ENCODE measurements around the gene PIH1D1.

The PIH1D1 gene

GRCh38 chr19:49434907-49435583 lies 16.6 kb downstream of the PIH1D1 start:
- DNase-seq (ENCODE audit: low read depth), result no peak

DNA sequence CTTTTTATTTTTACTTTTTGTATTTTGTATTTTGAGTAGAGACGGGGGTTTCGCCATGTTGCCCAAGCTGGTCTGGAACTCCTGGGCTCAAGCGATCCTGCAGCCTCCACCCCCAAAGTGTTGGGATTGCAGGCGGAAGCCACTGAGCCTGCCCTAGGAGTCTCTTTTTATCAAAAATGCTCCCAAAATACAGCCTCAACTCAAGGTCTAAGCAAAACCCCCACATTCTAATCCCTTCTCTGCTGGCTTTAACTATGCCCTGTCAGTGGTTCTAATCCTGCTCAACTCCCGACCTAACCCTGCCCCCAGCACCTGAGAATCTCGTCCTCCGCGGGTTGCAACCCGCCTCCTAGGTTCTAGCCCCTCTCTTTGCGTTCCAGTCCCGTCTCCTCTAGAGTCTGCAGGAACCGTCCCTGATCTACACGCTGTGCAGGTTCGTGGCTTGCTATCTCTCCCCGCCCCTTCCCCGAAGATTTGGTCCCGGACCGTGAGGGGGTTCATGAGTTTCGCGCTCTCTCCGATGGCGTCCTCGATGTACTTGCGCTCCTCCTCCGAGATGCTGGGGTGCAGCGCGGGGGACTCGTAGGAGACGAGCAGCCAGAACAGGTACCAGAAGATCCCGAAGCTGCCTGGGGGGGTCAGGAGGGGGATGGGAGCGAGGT lies 18.2 kb downstream of the PIH1D1 start:
- no peak for DNase-seq (ENCODE audit: low read depth)

GRCh38 chr19:49432141-49433073 lies 19.2 kb downstream of the PIH1D1 start:
- DNase-seq (ENCODE audit: low read depth), result no peak

- no peak for DNase-seq (ENCODE audit: low read depth)
Measured at GRCh38 chr19:49431330-49431749, 20.3 kb downstream of the PIH1D1 start.

- DNase-seq (ENCODE audit: low read depth), result no peak
Measured at GRCh38 chr19:49430678-49431329, 20.8 kb downstream of the PIH1D1 start.

- DNase-seq (ENCODE audit: low read depth), result no peak
Measured at GRCh38 chr19:49430172-49430677, 21.4 kb downstream of the PIH1D1 start.

- DNase-seq (ENCODE audit: low read depth), result no peak
Measured at GRCh38 chr19:49428547-49429451, 22.8 kb downstream of the PIH1D1 start.

DNA sequence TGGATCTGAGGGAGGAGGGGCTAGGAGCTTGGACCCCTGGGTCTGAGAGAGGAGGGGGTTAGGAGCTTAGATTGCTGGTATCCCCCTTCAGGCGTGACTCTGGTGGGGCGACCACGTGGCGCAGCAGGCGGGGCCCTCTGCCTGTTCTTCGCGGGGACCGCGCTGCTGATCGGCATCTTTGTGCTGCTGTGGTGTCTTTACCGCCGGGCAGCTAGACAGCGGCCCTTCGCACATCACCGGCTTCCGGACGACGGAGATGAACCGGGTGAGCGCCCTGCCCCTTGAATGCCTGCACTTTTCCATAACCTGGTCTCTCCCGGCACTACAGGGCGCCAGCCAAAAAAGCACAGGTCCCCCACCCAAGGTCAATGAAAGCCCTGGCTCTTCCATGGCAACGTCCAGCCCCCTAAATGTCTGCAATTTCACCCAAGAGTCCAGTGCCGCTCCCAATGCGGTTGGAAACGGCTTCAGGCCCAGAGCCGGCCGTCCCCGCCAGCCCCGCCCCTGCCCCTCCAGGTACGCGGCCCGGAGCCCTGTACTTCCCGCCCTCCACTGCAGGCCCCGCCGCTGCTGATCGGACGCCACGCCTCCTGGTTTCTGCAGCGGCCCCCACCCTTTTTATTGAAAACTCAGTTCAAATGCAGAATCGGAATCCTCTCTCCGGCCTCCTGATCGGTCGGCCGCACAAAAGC lies 23.6 kb downstream of the PIH1D1 start:
- no peak for DNase-seq (ENCODE audit: low read depth)

- no peak for DNase-seq (ENCODE audit: low read depth)
Measured at GRCh38 chr19:49427339-49427738, 24.3 kb downstream of the PIH1D1 start.

- no peak for DNase-seq (ENCODE audit: low read depth)
Measured at GRCh38 chr19:49425922-49426592, 25.6 kb downstream of the PIH1D1 start.

DNA sequence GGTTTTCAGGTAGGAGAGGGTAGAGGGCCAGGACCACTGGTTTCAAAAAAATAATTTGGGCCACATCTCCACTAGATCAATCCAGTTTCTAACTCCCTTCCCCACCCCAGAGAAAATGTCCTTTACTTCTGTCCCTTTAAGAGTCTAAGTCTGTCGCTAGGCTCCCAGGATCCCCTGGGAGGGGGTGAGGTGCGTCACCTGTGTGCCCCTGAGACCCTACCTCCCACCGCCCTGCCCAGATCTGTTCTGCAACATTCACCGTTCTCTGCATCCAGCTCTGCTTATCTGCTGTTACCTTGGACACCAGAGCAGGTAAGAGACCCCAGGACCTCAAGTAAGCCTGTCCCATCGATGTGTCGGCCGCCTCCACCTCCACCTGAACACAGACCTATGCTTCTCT lies 26.4 kb downstream of the PIH1D1 start, which contains the start of gene GFY:
Gene GFY, plus strand, starts transcription at position 211 of the 400 bp plus-strand sequence. CDS start 1,043 bp downstream, outside the sequence.
- no peak for DNase-seq (ENCODE audit: low read depth)

DNA sequence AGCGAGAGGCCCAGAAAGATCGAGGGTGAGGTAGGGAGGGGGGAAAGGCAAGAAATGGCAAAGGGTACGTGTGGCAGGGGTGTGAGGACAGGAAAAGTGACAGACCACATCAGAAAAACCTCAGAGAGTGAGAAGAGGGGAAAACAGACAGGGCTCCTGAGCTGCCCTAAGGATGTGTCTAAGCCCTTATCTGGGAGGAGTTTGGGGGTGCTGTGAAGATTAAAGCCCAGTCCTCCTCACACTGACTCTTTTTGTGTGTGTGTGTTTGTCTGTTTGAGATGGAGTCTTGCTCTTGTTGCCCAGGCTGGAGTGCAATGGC lies 27.7 kb downstream of the PIH1D1 start:
- no peak for DNase-seq (ENCODE audit: low read depth)

- no peak for DNase-seq (ENCODE audit: low read depth)
Measured at GRCh38 chr19:49423071-49423984, 28.3 kb downstream of the PIH1D1 start, which contains the start of gene PTH2. TSS of gene PTH2 (minus strand) at chr19:49423441. CDS start at chr19:49423339, 102 bp downstream.

- DNase-seq (ENCODE audit: low read depth), result peak; percentile 24
Measured at GRCh38 chr19:49422407-49423070, 29.1 kb downstream of the PIH1D1 start.

DNA sequence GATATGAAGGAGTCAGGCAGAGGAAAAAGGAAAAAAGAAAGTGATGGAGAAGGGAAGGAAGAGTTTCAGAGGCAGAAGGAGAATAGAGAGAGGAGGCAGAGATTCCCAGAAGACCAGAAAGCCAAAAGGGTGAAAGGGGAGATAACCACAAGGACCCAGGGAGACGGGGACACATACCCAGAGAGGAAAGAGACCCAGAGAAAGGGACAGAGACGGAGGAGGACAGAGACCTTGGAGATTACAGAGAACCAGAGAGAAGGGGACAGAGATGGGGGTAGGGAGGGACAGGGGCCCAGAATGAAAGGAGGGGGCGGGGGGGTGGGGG lies 29.8 kb downstream of the PIH1D1 start:
- DNase-seq (ENCODE audit: low read depth), result no peak

DNA sequence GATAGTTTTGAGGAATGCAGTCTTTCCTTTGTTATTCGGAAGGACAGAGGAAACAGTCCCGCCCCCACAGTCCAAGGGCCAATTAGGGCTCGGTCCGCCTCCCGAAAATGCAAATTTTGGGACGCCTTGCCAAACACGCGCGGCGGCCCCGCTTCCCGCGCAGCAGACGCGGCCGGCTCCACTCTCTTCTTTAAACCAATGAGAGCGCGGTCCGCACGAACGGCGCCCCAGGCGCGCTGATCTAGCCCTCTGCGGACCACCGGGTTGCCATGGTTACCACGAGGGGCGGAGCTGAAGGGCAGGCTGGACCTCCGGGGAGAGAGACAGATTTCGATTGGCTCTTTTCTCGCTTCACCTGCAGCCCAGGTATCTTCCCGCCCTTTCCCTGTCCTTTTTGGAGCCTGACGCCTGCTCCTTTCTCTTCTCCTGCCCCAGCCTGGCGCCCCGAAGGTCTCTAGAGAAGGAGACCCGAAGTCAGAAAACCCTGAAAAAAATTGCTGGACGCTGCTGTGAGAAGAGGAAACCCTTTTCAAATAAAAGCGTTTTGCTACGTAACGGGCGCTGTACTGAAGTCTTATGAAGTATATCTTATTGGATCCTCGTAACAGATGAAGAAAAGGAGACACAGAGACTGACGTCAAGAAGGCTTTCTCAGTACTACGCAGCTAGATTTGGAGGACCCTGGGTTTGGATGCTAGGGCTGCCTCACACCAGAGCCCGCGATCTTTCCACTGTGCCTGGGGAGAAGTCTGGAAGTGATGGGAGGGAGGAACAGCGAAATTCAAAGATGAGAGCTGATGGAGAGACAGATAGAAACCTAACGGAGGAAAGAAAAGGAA lies 30.4 kb downstream of the PIH1D1 start:
- DNase-seq (ENCODE audit: low read depth), result no peak

- no peak for DNase-seq (ENCODE audit: low read depth)
Measured at GRCh38 chr19:49420227-49420626, 31.4 kb downstream of the PIH1D1 start.

Measured in T-helper 22 cell (primary cell).